GM18499 (cell line): ENCODE data around the gene OTOG.

Source experiments
- ATAC-seq: cut with Tn5 transposase; IDR thresholded peaks from one replicate; pipeline ENCODE4 v1.9.1; 2021; ENCODE audit warnings: moderate number of reproducible peaks; ENCODE audit not compliant: insufficient read depth, unreplicated experiment

Gene OTOG

GRCh38 chr11:17558025-17558780 is 11.1 kb downstream of the OTOG start:
- no peak for ATAC-seq

GRCh38 chr11:17558916-17559315 is 11.9 kb downstream of the OTOG start:
- ATAC-seq = no peak

- no peak for ATAC-seq
These were observed 12.5 kb downstream of the OTOG start for GRCh38 chr11:17559341-17560087.

GRCh38 chr11:17560281-17561110 is 13.4 kb downstream of the OTOG start:
- ATAC-seq = no peak

GRCh38 chr11:17561111-17561415 is 14.0 kb downstream of the OTOG start:
- ATAC-seq = no peak

- no peak for ATAC-seq
These were observed 14.5 kb downstream of the OTOG start for GRCh38 chr11:17561526-17561925.

- no peak for ATAC-seq
These were observed 16.2 kb downstream of the OTOG start for GRCh38 chr11:17563231-17563646.

GRCh38 chr11:17563961-17564686 is 17.1 kb downstream of the OTOG start:
- ATAC-seq = no peak

- ATAC-seq = no peak
These were observed 17.6 kb downstream of the OTOG start for GRCh38 chr11:17564687-17565042.

- ATAC-seq = no peak
These were observed 21.9 kb downstream of the OTOG start for GRCh38 chr11:17568944-17569343.

- no peak for ATAC-seq
These were observed 23.0 kb downstream of the OTOG start for GRCh38 chr11:17570034-17570433.

- no peak for ATAC-seq
These were observed 24.6 kb downstream of the OTOG start for GRCh38 chr11:17571431-17572358.

GRCh38 chr11:17572359-17572690 is 25.3 kb downstream of the OTOG start:
- ATAC-seq = no peak

- no peak for ATAC-seq
These were observed 25.9 kb downstream of the OTOG start for GRCh38 chr11:17572791-17573460.

GRCh38 chr11:17573526-17573925 is 26.5 kb downstream of the OTOG start:
- ATAC-seq = no peak

- ATAC-seq = no peak
These were observed 27.4 kb downstream of the OTOG start for GRCh38 chr11:17574141-17575091.

- no peak for ATAC-seq
These were observed 28.7 kb downstream of the OTOG start for GRCh38 chr11:17575431-17576425.
